ENCODE data around the gene UBE2G2.

- TF ChIP-seq CTCF (IDR thresholded peaks at IDR 0.05) (no peak), POLR2A (IDR thresholded peaks at IDR 0.05) (peak; percentile 3)
Measured at GRCh38 chr21:44820851-44821250, 19.2 kb upstream of the UBE2G2 start.
